RPMI8226 (cell line): ENCODE results near the gene UTP14C.
"Not testable (repeated sequence)": the region's sequence is repeated elsewhere in the genome, so short reads cannot be mapped to it uniquely, and the experiment has no call there.

Experiments
- DNase-seq: peaks from one replicate; pipeline ENCODE4 v3.0.0-alpha.2; 2015

Gene UTP14C

GRCh38 chr13:52051400-52051799 is 26.9 kb downstream of the UTP14C start:
- DNase-seq = no peak

GRCh38 chr13:52053460-52053859 is 29.0 kb downstream of the UTP14C start:
- DNase-seq = no peak

- not testable (repeated sequence) for DNase-seq
Measured at GRCh38 chr13:52061064-52061463, 36.6 kb downstream of the UTP14C start.

GRCh38 chr13:52061587-52061986 is 37.1 kb downstream of the UTP14C start:
- no peak for DNase-seq

- DNase-seq = no peak
Measured at GRCh38 chr13:52067237-52067636, 42.7 kb downstream of the UTP14C start.

GRCh38 chr13:52070929-52071523 is 46.5 kb downstream of the UTP14C start:
- DNase-seq = no peak
